Lung (tissue), 12 donors: ENCODE results near the gene UBAP1L. TPM values are rescaled to one million over a fixed set of nuclear protein-coding genes. Genes with fewer than 3 reads are reported as not detected.

ENCODE experiments used
- ATAC-seq: fragments of 200-7000 bp; cut with Tn5 transposase; one replicate; pipeline ENCODE4 v1.9.1; 2020; ENCODE audit warnings: moderate number of reproducible peaks; ENCODE audit not compliant: insufficient read depth, low FRiP score
- DNase-seq, 3 donors: peaks; one replicate each; pipeline ENCODE4 v3.0.0-alpha.2; 2013 to 2017
- H3K27ac ChIP-seq, 2 donors: one replicate each; pipeline ENCODE4 v1.5.1; 2013; ENCODE audit warnings: mild to moderate bottlenecking in 2 of 2, moderate library complexity in 2 of 2, control low read depth in 1 of 2, inconsistent platforms in 1 of 2, low read depth in 1 of 2, low read length in 1 of 2
- H3K27me3 ChIP-seq, 3 donors: one replicate each; pipeline ENCODE4 v1.5.1; 2013; ENCODE audit warnings: low read length in 2 of 3; ENCODE audit not compliant: control insufficient read depth in 3 of 3, insufficient read depth in 3 of 3
- H3K36me3 ChIP-seq, 4 donors: one replicate each; pipeline ENCODE4 v1.5.1; 2013; ENCODE audit warnings: low read length in 4 of 4, mild to moderate bottlenecking in 1 of 4, moderate library complexity in 1 of 4; ENCODE audit not compliant: control insufficient read depth in 4 of 4, insufficient read depth in 4 of 4
- H3K4me1 ChIP-seq, 5 donors: one replicate each; pipeline ENCODE4 v1.5.1; 2013; ENCODE audit warnings: low read length in 5 of 5, mild to moderate bottlenecking in 2 of 5, moderate library complexity in 1 of 5; ENCODE audit not compliant: control insufficient read depth in 5 of 5, insufficient read depth in 5 of 5
- H3K4me3 ChIP-seq: one replicate; pipeline ENCODE4 v1.5.1; 2013; ENCODE audit warnings: mild to moderate bottlenecking, control low read depth, moderate library complexity
- H3K9ac ChIP-seq, 2 donors: one replicate each; pipeline ENCODE4 v1.5.1; 2013; ENCODE audit warnings: low read length in 2 of 2, control low read depth in 1 of 2; ENCODE audit not compliant: insufficient read depth in 1 of 2
- H3K9me3 ChIP-seq, 4 donors: one replicate each; pipeline ENCODE4 v1.5.1; 2013; ENCODE audit warnings: low read length in 3 of 4, mild to moderate bottlenecking in 1 of 4, moderate library complexity in 1 of 4; ENCODE audit not compliant: control insufficient read depth in 4 of 4, insufficient read depth in 3 of 4
- CTCF ChIP-seq: IDR thresholded peaks from 2 replicates; pipeline ENCODE4 v1.5.1; 2012; ENCODE audit warnings: mild to moderate bottlenecking; ENCODE audit errors: control extremely low read depth, extremely low read depth
- WGBS, 2 donors: extraction: QIAGEN DNeasy Blood & Tissue Kit; methylation state at CpG; one replicate each; pipeline ENCODE4 v1.1.7; 2013; 5-methylcytosine and 5-hydroxymethylcytosine counted together
- polyA plus RNA-seq, 2 donors: library from polyadenylated mRNA; stranded (reverse); fragments of 200-250 nt; gene quantifications; one replicate each; pipeline ENCODE4 v1.2.1, GENCODE V29; 2013
- total RNA-seq, 2 donors: library from RNA; depleted of rRNA in 1 of 2; stranded (reverse); fragments of >200 nt in 1 of 2; gene quantifications; one replicate each; pipeline ENCODE4 v1.2.1, GENCODE V29; 2014 to 2021
- donor health status: control.
- donor health status: control.
- donor health status: Bipolar disorder and iron deficiency.
- donor health status: healthy.
- donor health status: DM: yes; HTN: yes; CAD: no.

Gene UBAP1L
- total and polyA plus RNA-seq, 4 donors = 0.96 to 5.4 (median 3.4) TPM

DNA sequence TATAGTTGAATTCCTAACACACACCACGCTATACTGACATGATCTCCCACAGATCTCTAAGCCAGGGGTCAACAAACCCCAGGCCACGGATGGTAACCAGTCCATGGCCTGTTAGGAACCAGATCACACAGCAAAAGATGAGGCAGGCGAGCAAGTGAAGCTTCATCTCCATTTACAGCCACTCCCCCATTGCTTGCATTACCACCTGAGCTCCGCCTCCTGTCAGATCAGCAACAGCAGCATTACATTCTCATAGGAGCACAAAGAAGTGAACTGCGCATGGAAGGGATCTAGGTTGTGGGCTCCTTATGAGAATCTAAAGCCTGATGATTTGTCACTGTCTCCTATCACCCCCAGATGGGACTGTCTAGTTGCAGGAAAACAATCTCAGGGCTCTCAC lies 15.9 kb upstream of the UBAP1L start:
- no peak overlapping the region for H3K4me3 ChIP-seq
- peaks cover 0 to 15% (median 7%) of the 10 kb centered on the region in 5 donors for H3K4me1 ChIP-seq
- H3K27ac ChIP-seq = no peak overlapping the region
- peaks cover 15 to 33% (median 22%) of the 10 kb centered on the region in 4 donors for H3K36me3 ChIP-seq
- H3K9ac ChIP-seq = no peak overlapping the region
- TF ChIP-seq CTCF = no peak
- no peaks in the 10 kb centered on the region for H3K27me3 ChIP-seq
- 90 to 94% methylated on average over 5 of the region's 5 CpGs for WGBS, 2 donors
- no peaks in the 10 kb centered on the region for H3K9me3 ChIP-seq
- no peak for DNase-seq
- no peak for ATAC-seq

- no peak for DNase-seq
- ATAC-seq = no peak
- Histone ChIP-seq H3K4me3 (no peak overlapping the region), H3K36me3 (peaks cover 18 to 38% (median 23%) of the 10 kb centered on the region in 4 donors), H3K9ac (no peak overlapping the region), H3K9me3 (no peaks in the 10 kb centered on the region), H3K27me3 (no peaks in the 10 kb centered on the region), H3K4me1 (no peaks in the 10 kb centered on the region), H3K27ac (no peak overlapping the region)
- 86 to 93% methylated on average over 5 of the region's 5 CpGs for WGBS, 2 donors
- no peak for TF ChIP-seq CTCF
These were observed 542 bp upstream of the UBAP1L start for GRCh38 chr15:65115542-65115941.

DNA sequence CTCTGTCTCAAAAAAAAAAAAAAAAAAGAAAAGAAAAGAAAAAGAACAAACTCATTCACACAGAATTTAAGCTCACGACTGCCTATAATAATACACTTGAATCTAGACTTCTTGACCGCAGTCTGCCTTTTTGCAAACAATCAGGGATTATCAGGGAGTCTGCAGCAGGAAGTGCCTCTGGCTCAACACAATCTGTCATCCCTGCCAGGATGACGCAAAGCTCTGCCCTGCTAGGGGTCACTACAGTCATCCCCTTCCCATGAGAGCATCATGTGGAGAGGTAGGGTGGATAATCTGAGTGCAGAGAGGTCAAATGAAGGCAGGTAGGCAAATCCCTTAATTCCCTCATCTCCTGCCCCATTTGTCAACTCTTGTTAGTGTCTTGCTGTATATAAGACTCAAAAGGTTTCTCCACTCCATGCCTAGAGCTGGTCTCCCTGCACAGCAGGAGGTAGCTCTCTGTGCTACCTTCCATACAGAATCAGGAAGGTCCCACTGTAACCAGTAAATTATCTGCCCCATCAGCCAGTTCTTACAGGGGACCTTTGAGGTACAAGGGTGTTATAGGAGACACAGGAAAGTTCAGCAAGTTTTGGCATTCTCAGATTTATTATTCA lies 4.2 kb downstream of the UBAP1L start:
- H3K9me3 ChIP-seq = no peaks in the 10 kb centered on the region
- H3K9ac ChIP-seq = no peak overlapping the region
- no peak for TF ChIP-seq CTCF
- H3K4me3 ChIP-seq = no peak overlapping the region
- WGBS, 2 donors = 57 to 63% methylated on average over 3 of the region's 3 CpGs
- H3K4me1 ChIP-seq = no peaks in the 10 kb centered on the region
- no peaks in the 10 kb centered on the region for H3K27me3 ChIP-seq
- ATAC-seq (no peak), DNase-seq (peak in 2 of 3 donors; percentile 18 to 44)
- H3K36me3 ChIP-seq = peaks cover 2 to 20% (median 8%) of the 10 kb centered on the region in 4 donors
- no peak overlapping the region for H3K27ac ChIP-seq

- 80 to 81% methylated on average over 6 of the region's 6 CpGs for WGBS, 2 donors
- Histone ChIP-seq H3K9me3 (no peaks in the 10 kb centered on the region), H3K9ac (no peak overlapping the region), H3K27ac (no peak overlapping the region), H3K4me3 (no peak overlapping the region), H3K4me1 (peaks cover 0 to 7% (median 3%) of the 10 kb centered on the region in 5 donors), H3K27me3 (no peaks in the 10 kb centered on the region), H3K36me3 (peaks cover 0 to 18% (median 7%) of the 10 kb centered on the region in 4 donors)
- ATAC-seq (no peak), DNase-seq (no peak)
- no peak for TF ChIP-seq CTCF
These were observed 8.9 kb downstream of the UBAP1L start for GRCh38 chr15:65106011-65106590.
